ENCODE measurements around the gene GOLGA8K. TPM values are rescaled to one million over a fixed set of nuclear protein-coding genes. Genes with fewer than 3 reads are reported as not detected.
"Not testable (repeated sequence)": the region's sequence is repeated elsewhere in the genome, so short reads cannot be mapped to it uniquely, and the experiment has no call there.

The GOLGA8K gene
- total RNA-seq (ENCODE audit: unreplicated experiment): not detected
- long read RNA-seq: 0 reads

- H3K36me3 Mint-ChIP-seq (ENCODE audit: unreplicated experiment); DNase-seq; H3K27me3 Mint-ChIP-seq (ENCODE audit: unreplicated experiment); H3K4me1 Mint-ChIP-seq (ENCODE audit: low read depth, unreplicated experiment); H3K9me3 Mint-ChIP-seq (ENCODE audit: unreplicated experiment); H3K27ac Mint-ChIP-seq (ENCODE audit: unreplicated experiment); H3K4me3 Mint-ChIP-seq (ENCODE audit: unreplicated experiment): not testable (repeated sequence)
Observed at GRCh38 chr15:32403192-32403591, at the start of gene GOLGA8K. GOLGA8K (minus strand) TSS chr15:32403292; CDS start chr15:32403194, 98 bp downstream.

GRCh38 chr15:32440445-32440977 lies 37.4 kb upstream of the GOLGA8K start:
- H3K4me1 Mint-ChIP-seq (ENCODE audit: low read depth, unreplicated experiment); DNase-seq; H3K4me3 Mint-ChIP-seq (ENCODE audit: unreplicated experiment); H3K36me3 Mint-ChIP-seq (ENCODE audit: unreplicated experiment); H3K9me3 Mint-ChIP-seq (ENCODE audit: unreplicated experiment); H3K27ac Mint-ChIP-seq (ENCODE audit: unreplicated experiment); H3K27me3 Mint-ChIP-seq (ENCODE audit: unreplicated experiment): not testable (repeated sequence)

- not testable (repeated sequence) for H3K4me1 Mint-ChIP-seq (ENCODE audit: low read depth, unreplicated experiment); H3K27me3 Mint-ChIP-seq (ENCODE audit: unreplicated experiment); H3K9me3 Mint-ChIP-seq (ENCODE audit: unreplicated experiment)
Observed at GRCh38 chr15:32434102-32434963, 31.2 kb upstream of the GOLGA8K start.

GRCh38 chr15:32427635-32428034 lies 24.5 kb upstream of the GOLGA8K start:
- not testable (repeated sequence) for H3K4me1 Mint-ChIP-seq (ENCODE audit: low read depth, unreplicated experiment); DNase-seq; H3K9me3 Mint-ChIP-seq (ENCODE audit: unreplicated experiment); H3K36me3 Mint-ChIP-seq (ENCODE audit: unreplicated experiment); H3K27ac Mint-ChIP-seq (ENCODE audit: unreplicated experiment); H3K4me3 Mint-ChIP-seq (ENCODE audit: unreplicated experiment); H3K27me3 Mint-ChIP-seq (ENCODE audit: unreplicated experiment)

More at GRCh38 chr15:32434102-32434963, 31.2 kb upstream of the GOLGA8K start:
- DNase-seq; H3K27ac Mint-ChIP-seq (ENCODE audit: unreplicated experiment); H3K4me3 Mint-ChIP-seq (ENCODE audit: unreplicated experiment); H3K36me3 Mint-ChIP-seq (ENCODE audit: unreplicated experiment): not testable (repeated sequence)

- DNase-seq; H3K27me3 Mint-ChIP-seq (ENCODE audit: unreplicated experiment); H3K4me1 Mint-ChIP-seq (ENCODE audit: low read depth, unreplicated experiment); H3K27ac Mint-ChIP-seq (ENCODE audit: unreplicated experiment); H3K4me3 Mint-ChIP-seq (ENCODE audit: unreplicated experiment); H3K36me3 Mint-ChIP-seq (ENCODE audit: unreplicated experiment); H3K9me3 Mint-ChIP-seq (ENCODE audit: unreplicated experiment): not testable (repeated sequence)
Observed at GRCh38 chr15:32426511-32426910, 23.4 kb upstream of the GOLGA8K start.

- not testable (repeated sequence) for H3K27ac Mint-ChIP-seq (ENCODE audit: unreplicated experiment); DNase-seq; H3K27me3 Mint-ChIP-seq (ENCODE audit: unreplicated experiment); H3K4me1 Mint-ChIP-seq (ENCODE audit: low read depth, unreplicated experiment); H3K9me3 Mint-ChIP-seq (ENCODE audit: unreplicated experiment); H3K4me3 Mint-ChIP-seq (ENCODE audit: unreplicated experiment); H3K36me3 Mint-ChIP-seq (ENCODE audit: unreplicated experiment)
- peak; percentile 13 for TF ChIP-seq CTCF (IDR thresholded peaks at IDR 0.05; ENCODE audit: partially characterized antibody, unreplicated experiment)
Observed at GRCh38 chr15:32407903-32408302, 4.8 kb upstream of the GOLGA8K start.

GRCh38 chr15:32396522-32396921 lies 6.6 kb downstream of the GOLGA8K start:
- not testable (repeated sequence) for H3K4me1 Mint-ChIP-seq (ENCODE audit: low read depth, unreplicated experiment); H3K9me3 Mint-ChIP-seq (ENCODE audit: unreplicated experiment); H3K27ac Mint-ChIP-seq (ENCODE audit: unreplicated experiment); H3K4me3 Mint-ChIP-seq (ENCODE audit: unreplicated experiment); H3K27me3 Mint-ChIP-seq (ENCODE audit: unreplicated experiment); H3K36me3 Mint-ChIP-seq (ENCODE audit: unreplicated experiment); DNase-seq

GRCh38 chr15:32394745-32395144 lies 8.3 kb downstream of the GOLGA8K start:
- not testable (repeated sequence) for H3K36me3 Mint-ChIP-seq (ENCODE audit: unreplicated experiment); H3K4me1 Mint-ChIP-seq (ENCODE audit: low read depth, unreplicated experiment); H3K9me3 Mint-ChIP-seq (ENCODE audit: unreplicated experiment); H3K4me3 Mint-ChIP-seq (ENCODE audit: unreplicated experiment); H3K27me3 Mint-ChIP-seq (ENCODE audit: unreplicated experiment); DNase-seq; H3K27ac Mint-ChIP-seq (ENCODE audit: unreplicated experiment)

GRCh38 chr15:32388050-32388648 lies 14.9 kb downstream of the GOLGA8K start:
- not testable (repeated sequence) for H3K27me3 Mint-ChIP-seq (ENCODE audit: unreplicated experiment); H3K4me1 Mint-ChIP-seq (ENCODE audit: low read depth, unreplicated experiment); H3K27ac Mint-ChIP-seq (ENCODE audit: unreplicated experiment); H3K9me3 Mint-ChIP-seq (ENCODE audit: unreplicated experiment); H3K36me3 Mint-ChIP-seq (ENCODE audit: unreplicated experiment); DNase-seq; H3K4me3 Mint-ChIP-seq (ENCODE audit: unreplicated experiment)

GRCh38 chr15:32385823-32386495 lies 17.1 kb downstream of the GOLGA8K start:
- H3K9me3 Mint-ChIP-seq (ENCODE audit: unreplicated experiment); H3K27me3 Mint-ChIP-seq (ENCODE audit: unreplicated experiment); H3K36me3 Mint-ChIP-seq (ENCODE audit: unreplicated experiment); H3K4me3 Mint-ChIP-seq (ENCODE audit: unreplicated experiment); H3K4me1 Mint-ChIP-seq (ENCODE audit: low read depth, unreplicated experiment); H3K27ac Mint-ChIP-seq (ENCODE audit: unreplicated experiment); DNase-seq: not testable (repeated sequence)

- DNase-seq; H3K4me1 Mint-ChIP-seq (ENCODE audit: low read depth, unreplicated experiment); H3K27ac Mint-ChIP-seq (ENCODE audit: unreplicated experiment); H3K4me3 Mint-ChIP-seq (ENCODE audit: unreplicated experiment); H3K9me3 Mint-ChIP-seq (ENCODE audit: unreplicated experiment); H3K36me3 Mint-ChIP-seq (ENCODE audit: unreplicated experiment); H3K27me3 Mint-ChIP-seq (ENCODE audit: unreplicated experiment): not testable (repeated sequence)
Observed at GRCh38 chr15:32374185-32374584, 28.9 kb downstream of the GOLGA8K start.
